ENCODE measurements around the gene SERPINB6.

DNA sequence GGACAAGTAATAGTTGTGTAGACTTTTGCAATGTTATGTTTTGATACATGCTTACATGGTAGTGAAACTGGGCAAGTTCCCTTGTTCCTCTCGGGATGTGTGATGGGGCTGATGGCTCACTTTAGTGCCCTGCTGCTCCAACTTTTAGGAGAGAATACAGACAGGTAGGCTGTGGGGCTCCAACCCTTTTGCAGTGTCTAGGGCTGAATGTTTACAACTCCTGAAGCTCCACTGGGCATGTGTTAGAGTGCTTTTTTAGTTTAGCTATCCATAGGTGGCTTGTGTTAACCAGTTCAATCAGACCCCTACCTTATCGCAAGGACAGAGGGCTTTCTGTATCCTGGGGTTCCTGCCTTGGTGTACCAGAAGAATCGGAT lies 33.8 kb downstream of the SERPINB6 start:
- TF ChIP-seq, protein P1, sequence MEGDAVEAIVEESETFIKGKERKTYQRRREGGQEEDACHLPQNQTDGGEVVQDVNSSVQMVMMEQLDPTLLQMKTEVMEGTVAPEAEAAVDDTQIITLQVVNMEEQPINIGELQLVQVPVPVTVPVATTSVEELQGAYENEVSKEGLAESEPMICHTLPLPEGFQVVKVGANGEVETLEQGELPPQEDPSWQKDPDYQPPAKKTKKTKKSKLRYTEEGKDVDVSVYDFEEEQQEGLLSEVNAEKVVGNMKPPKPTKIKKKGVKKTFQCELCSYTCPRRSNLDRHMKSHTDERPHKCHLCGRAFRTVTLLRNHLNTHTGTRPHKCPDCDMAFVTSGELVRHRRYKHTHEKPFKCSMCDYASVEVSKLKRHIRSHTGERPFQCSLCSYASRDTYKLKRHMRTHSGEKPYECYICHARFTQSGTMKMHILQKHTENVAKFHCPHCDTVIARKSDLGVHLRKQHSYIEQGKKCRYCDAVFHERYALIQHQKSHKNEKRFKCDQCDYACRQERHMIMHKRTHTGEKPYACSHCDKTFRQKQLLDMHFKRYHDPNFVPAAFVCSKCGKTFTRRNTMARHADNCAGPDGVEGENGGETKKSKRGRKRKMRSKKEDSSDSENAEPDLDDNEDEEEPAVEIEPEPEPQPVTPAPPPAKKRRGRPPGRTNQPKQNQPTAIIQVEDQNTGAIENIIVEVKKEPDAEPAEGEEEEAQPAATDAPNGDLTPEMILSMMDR (IDR thresholded peaks at IDR 0.05): no peak
- TF ChIP-seq POLR2A (IDR thresholded peaks at IDR 0.05) (no peak), POLR2AphosphoS5 (IDR thresholded peaks at IDR 0.05; ENCODE audit: insufficient read depth in 1 of 2, low read depth in 1 of 2) (no peak)
